ENCODE data around the gene PDE8B. TPM values are rescaled to one million over a fixed set of nuclear protein-coding genes. Genes with fewer than 3 reads are reported as not detected.

PDE8B gene
- total RNA-seq, 1 donor from 2014 or later = 2.6 TPM

- TF ChIP-seq CTCF (IDR thresholded peaks at IDR 0.05; ENCODE audit: unreplicated experiment) = no peak
- no peaks in the 10 kb centered on the region for H3K9me3 Mint-ChIP-seq (ENCODE audit: low read depth)
- H3K27ac Mint-ChIP-seq = peak overlapping the region; percentile 53
- DNase-seq (ENCODE audit: low spot score, unreplicated experiment) = no peak
- no peaks in the 10 kb centered on the region for H3K4me1 Mint-ChIP-seq (ENCODE audit: low read depth)
- H3K27me3 Mint-ChIP-seq = peaks cover 10% of the 10 kb centered on the region
- H3K36me3 Mint-ChIP-seq (ENCODE audit: insufficient read depth) = no peaks in the 10 kb centered on the region
- no peak overlapping the region for H3K4me3 Mint-ChIP-seq (ENCODE audit: low read depth)
Measured at GRCh38 chr5:77358255-77359205, 148.1 kb downstream of the PDE8B start.

- no peaks in the 10 kb centered on the region for H3K4me1 Mint-ChIP-seq (ENCODE audit: low read depth)
- TF ChIP-seq CTCF (IDR thresholded peaks at IDR 0.05; ENCODE audit: unreplicated experiment) = no peak
- H3K27me3 Mint-ChIP-seq = peaks cover 7% of the 10 kb centered on the region
- no peak overlapping the region for H3K4me3 Mint-ChIP-seq (ENCODE audit: low read depth)
- H3K9me3 Mint-ChIP-seq (ENCODE audit: low read depth) = no peaks in the 10 kb centered on the region
- no peak overlapping the region for H3K27ac Mint-ChIP-seq
- H3K36me3 Mint-ChIP-seq (ENCODE audit: insufficient read depth) = no peaks in the 10 kb centered on the region
- DNase-seq (ENCODE audit: low spot score, unreplicated experiment) = no peak
Measured at GRCh38 chr5:77359231-77359630, 148.8 kb downstream of the PDE8B start.

- Mint-ChIP-seq H3K4me1 (ENCODE audit: low read depth) (no peaks in the 10 kb centered on the region), H3K36me3 (ENCODE audit: insufficient read depth) (no peaks in the 10 kb centered on the region), H3K9me3 (ENCODE audit: low read depth) (no peaks in the 10 kb centered on the region), H3K4me3 (ENCODE audit: low read depth) (no peak overlapping the region), H3K27ac (no peak overlapping the region), H3K27me3 (peaks cover 3% of the 10 kb centered on the region)
- TF ChIP-seq CTCF (IDR thresholded peaks at IDR 0.05; ENCODE audit: unreplicated experiment) = no peak
- DNase-seq (ENCODE audit: low spot score, unreplicated experiment) = no peak
Measured at GRCh38 chr5:77360381-77360780, 149.9 kb downstream of the PDE8B start.

- no peaks in the 10 kb centered on the region for H3K9me3 Mint-ChIP-seq (ENCODE audit: low read depth)
- no peak for TF ChIP-seq CTCF (IDR thresholded peaks at IDR 0.05; ENCODE audit: unreplicated experiment)
- DNase-seq (ENCODE audit: low spot score, unreplicated experiment) = no peak
- H3K4me3 Mint-ChIP-seq (ENCODE audit: low read depth) = no peak overlapping the region
- no peaks in the 10 kb centered on the region for H3K4me1 Mint-ChIP-seq (ENCODE audit: low read depth)
- H3K27me3 Mint-ChIP-seq = peaks cover 3% of the 10 kb centered on the region
- no peak overlapping the region for H3K27ac Mint-ChIP-seq
- H3K36me3 Mint-ChIP-seq (ENCODE audit: insufficient read depth) = no peaks in the 10 kb centered on the region
Measured at GRCh38 chr5:77360973-77361372, 150.5 kb downstream of the PDE8B start.

GRCh38 chr5:77366717-77367500 is 156.4 kb downstream of the PDE8B start:
- Mint-ChIP-seq H3K9me3 (ENCODE audit: low read depth) (no peaks in the 10 kb centered on the region), H3K27ac (no peak overlapping the region), H3K27me3 (no peaks in the 10 kb centered on the region), H3K4me1 (ENCODE audit: low read depth) (no peaks in the 10 kb centered on the region), H3K4me3 (ENCODE audit: low read depth) (no peak overlapping the region), H3K36me3 (ENCODE audit: insufficient read depth) (no peaks in the 10 kb centered on the region)
- TF ChIP-seq CTCF (IDR thresholded peaks at IDR 0.05; ENCODE audit: unreplicated experiment) = peak; percentile 16
- no peak for DNase-seq (ENCODE audit: low spot score, unreplicated experiment)
